Stimulated activated CD4-positive, alpha-beta T cell treated with anti-CD3 and anti-CD28 coated beads, Interleukin-12 subunit alpha, Interleukin-12 subunit beta, amount 100 ng/mL, for 24 hours (primary cell): ENCODE data around the gene HHIP.

ENCODE experiments used
- DNase-seq, 2 experiments: peaks; one replicate each; pipeline ENCODE4 v3.0.0-alpha.2; 2020; ENCODE audit warnings: low read depth in 2 of 2

HHIP gene, protein sequence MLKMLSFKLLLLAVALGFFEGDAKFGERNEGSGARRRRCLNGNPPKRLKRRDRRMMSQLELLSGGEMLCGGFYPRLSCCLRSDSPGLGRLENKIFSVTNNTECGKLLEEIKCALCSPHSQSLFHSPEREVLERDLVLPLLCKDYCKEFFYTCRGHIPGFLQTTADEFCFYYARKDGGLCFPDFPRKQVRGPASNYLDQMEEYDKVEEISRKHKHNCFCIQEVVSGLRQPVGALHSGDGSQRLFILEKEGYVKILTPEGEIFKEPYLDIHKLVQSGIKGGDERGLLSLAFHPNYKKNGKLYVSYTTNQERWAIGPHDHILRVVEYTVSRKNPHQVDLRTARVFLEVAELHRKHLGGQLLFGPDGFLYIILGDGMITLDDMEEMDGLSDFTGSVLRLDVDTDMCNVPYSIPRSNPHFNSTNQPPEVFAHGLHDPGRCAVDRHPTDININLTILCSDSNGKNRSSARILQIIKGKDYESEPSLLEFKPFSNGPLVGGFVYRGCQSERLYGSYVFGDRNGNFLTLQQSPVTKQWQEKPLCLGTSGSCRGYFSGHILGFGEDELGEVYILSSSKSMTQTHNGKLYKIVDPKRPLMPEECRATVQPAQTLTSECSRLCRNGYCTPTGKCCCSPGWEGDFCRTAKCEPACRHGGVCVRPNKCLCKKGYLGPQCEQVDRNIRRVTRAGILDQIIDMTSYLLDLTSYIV

DNA sequence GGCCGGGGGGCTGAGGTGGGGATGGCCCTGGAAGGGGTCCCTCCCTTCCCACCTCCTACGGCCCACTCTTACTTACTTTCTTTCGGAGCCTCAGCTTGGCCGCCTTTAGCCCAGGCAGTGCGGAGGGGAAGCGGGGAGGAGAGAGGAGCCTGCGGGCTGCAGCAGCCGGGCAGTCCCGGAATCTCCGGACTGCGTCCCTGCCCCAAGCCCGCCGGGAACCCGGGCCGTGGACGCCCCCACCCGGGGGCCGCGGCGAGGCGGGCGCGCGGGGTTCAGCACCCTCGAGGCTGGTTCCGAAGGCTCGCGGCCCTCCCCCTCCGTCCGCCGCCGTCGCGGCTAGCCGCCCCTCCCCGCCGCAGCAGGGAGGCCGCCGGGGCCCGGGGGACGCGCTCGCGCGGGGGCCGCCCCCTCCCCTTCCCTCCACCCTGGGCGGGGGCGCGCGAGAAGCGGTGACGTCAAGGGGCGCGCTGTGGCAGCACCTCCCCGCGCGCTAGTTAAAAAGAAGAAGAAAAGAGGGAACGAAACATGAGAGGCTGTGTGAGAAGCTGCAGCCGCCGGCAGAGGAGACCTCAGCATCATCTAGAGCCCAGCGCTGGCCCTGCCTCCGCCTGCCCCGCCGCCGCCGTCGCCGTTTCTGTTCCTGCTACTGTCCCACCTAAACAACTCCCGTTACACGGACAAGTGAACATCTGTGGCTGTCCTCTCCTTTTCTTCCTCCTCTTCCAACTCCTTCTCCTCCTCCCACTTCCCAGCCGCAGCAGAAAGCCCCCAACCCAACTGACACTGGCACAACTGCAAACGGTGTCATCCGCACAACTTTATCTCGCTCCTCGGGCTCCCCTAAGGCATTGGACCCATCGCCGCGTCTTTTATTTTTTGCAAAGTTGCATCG lies at the start of gene HHIP:
HHIP (plus strand) TSS at position 526 of the 892 bp plus-strand sequence. CDS start 520 bp downstream, outside the sequence.
- no peak for DNase-seq

DNA sequence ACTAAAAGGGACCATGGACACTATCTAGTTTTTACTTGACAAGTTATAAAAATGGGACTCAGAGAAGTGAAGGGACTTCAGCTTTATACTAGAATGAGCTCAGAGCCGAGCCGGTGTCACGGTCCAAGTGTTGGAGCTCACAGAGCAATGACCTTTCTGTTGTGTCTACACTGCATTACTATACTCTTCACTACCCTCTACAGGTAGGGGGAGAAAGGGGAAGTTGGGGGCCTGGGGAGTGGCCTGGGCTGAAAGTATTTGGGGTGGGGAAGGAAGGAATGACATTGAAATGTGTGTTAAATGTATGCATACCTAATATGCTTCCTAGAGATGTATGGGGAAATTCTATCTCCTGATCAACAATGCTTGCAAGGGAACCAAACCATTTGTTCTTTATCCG lies 48.8 kb upstream of the HHIP start:
- no peak for DNase-seq

GRCh38 chr4:144599621-144600020 lies 46.3 kb upstream of the HHIP start:
- no peak for DNase-seq

DNA sequence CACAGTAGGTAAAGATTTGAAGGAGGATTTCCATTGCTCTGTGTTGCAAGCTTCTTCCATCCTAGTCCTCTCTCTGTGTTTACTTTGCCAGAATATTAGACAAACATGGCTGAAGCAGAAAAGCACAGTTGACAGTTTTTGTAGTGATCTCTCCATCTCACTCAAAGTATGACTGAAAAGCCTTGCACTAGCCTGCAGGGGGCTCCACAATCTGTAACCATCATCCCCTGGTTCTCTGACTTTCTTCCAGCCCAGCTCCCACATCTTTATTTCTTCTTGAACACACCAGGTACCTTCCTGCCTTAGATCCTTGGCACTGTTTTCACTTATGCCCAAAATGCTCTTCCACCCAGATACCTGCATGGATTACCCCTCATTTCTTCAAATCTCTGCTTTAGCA lies 34.1 kb upstream of the HHIP start:
- no peak for DNase-seq

GRCh38 chr4:144614850-144615585 lies 30.9 kb upstream of the HHIP start:
- DNase-seq = no peak

- no peak for DNase-seq
These were observed 24.3 kb upstream of the HHIP start for GRCh38 chr4:144621681-144622080.

- no peak for DNase-seq
These were observed 18.3 kb upstream of the HHIP start for GRCh38 chr4:144627663-144628076.

DNA sequence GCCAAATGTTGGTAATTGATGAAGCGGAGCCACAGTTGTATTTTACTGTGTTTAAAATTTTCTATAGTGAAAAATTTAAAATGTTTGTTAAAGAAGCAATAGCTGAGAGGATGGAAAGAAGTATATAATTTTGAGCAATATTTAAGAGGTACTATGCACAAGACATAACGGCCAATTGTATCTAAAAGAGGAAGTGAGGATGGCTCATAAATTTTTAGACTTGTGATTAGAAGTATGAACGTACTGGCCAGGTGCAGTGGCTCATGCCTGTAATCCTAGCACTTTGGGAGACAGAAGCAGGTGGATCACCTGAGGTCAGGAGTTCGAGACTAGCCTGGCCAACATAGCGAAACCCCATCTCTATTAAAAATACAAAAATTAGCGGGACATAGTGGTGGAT lies 12.7 kb upstream of the HHIP start:
- no peak for DNase-seq

DNA sequence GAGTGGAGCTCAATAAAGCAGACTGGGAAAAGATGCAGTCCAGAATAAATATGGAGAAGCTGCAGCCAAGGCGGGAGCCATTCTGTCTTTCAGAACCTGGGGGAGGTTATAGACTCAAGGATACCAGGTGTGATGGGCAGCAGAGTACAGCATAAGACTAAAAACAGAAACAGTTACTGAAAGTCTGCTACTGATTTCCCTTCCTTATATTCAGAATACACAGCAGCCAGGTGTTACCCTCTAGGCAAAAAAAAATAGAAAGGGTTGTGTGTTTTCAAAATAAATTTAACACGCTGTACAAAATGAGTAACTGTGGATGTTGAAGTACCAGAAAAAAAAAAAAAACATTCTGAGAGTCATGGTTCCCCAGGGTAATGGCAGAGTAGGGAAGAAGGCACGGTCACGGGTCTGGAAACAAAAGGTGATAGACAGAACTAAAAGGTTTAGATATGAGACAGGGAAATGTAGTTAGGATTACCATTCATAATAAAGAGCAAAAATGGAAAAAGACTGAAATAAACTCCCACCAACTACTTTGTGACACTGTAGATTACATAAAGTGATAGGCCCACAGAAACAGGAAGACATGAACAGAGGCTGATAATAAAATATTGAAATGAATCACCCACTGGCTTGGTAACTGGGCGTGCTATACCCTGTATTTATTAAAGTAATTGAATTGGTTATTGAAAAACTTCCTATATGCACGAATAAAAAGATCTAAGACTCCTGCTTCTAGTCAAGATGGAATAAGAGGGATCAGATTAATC lies 10.8 kb upstream of the HHIP start:
- DNase-seq = no peak

- DNase-seq = no peak
These were observed 1.4 kb upstream of the HHIP start for GRCh38 chr4:144644368-144645101.

- no peak for DNase-seq
These were observed 790 bp upstream of the HHIP start for GRCh38 chr4:144645102-144645630.

GRCh38 chr4:144646523-144647094 lies 653 bp downstream of the HHIP start:
- no peak for DNase-seq

DNA sequence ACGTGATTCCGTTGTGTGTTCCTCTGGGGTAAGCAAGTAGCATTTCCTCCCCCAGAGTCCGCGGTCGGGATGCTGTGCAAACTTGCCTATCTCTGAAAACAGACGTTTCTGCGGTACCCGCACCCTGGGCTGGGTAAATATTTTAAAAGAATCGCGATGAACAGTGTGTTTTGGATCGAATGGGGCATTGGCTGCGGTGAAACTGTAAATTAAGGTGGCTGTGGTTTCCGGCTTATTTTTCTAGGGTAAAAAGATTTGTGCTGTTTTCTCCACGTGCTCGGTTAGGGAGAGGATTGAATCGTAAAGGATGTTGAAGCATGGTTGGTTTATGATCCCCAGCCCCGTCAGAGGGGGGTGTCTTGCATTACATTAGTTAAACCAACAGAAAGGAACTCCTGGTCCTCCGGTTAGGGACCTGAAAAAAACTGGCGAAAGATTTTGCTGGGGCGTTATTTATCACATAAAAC lies 1.2 kb downstream of the HHIP start:
- DNase-seq = no peak

- no peak for DNase-seq
These were observed 1.6 kb downstream of the HHIP start for GRCh38 chr4:144647590-144647989.

DNA sequence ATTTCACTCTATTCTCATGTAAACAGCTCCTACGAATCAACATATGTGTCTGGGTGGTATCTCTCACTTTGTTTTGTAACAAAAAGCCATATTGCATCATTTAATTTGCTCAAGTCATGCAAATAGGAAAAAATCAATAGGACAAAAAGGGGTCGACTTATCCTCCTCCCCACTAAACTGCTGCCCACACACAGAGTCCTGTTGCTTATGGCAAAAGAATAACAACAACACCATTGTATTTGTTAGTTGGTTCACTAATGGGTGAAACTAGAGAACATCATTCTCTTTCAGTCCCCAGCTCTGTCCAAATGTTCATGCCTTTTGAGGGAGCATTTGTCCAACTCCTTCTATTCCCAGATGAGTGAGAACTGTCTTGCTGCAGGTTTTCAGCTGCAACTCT lies 2.1 kb downstream of the HHIP start:
- no peak for DNase-seq

- DNase-seq = no peak
These were observed 3.7 kb downstream of the HHIP start for GRCh38 chr4:144649646-144650045.

DNA sequence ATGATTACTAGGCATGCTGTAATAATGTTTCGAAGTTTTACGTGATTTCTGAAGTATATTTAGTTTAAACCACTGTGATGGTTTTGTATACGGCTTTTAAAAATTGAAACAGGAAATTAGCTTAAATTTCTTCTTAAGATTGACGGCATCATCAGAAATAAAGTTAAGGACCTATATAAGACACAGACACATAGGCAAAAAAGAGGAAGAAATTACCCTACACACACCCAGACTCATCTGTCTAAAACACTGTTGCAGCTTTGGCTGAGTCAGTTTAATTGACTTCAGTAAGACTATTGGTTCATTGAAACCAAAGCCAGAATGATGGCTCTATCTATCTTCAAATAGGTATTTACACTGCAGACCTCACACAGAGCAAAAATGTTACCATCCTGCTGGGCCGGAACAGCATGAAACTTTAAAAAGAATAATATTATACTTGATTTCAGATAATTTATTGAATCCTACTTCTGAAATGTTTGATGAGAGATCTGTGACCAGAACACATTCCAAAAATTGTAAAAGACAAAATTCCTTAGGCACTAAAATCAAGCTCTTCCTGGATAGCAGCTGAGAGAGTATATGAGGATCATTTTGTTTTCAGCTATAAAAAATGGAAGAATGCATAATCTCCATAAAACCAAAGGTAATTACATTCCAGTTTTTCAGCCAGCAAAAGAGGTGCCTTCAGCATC lies 4.5 kb downstream of the HHIP start:
- DNase-seq = no peak

DNA sequence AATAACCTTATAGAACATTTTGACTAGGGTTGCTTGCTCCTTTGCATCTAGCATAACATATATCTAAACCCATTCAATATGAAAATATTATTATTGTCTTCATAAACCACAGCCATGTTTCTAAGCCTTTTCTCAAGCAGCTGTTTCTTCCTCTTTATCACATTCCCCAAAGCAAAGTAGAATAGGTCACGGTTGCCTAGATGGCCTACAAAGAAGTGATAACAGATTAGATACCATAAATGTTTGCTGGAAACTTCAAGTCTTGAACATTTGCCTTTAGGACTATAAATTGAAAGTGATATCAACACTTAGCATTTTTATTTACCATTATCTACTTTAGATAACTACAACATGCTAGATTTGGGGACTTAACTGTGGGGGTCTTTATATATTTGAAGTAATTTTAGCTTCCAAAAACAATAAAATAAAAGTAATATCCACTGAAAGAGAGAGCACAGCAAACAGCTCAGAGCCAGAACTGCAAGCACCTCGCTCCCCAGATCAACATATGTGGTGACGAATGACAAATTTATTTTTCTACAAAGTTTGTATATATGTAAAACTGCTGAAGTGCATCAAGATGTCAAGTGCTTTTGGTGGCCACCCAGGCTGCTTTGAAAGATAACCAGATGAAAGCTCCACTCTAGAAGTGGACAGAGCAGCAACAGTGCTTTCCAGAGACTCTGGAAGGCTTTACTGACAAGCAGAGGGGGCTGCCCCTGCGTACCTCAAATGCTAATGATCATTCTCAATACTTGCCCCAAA lies 8.0 kb downstream of the HHIP start:
- no peak for DNase-seq
